ENCODE data around the gene RFX5.

Gene RFX5

GRCh38 chr1:151325231-151325630 is 21.8 kb downstream of the RFX5 start:
- no peak for DNase-seq (ENCODE audit: low read depth)

DNA sequence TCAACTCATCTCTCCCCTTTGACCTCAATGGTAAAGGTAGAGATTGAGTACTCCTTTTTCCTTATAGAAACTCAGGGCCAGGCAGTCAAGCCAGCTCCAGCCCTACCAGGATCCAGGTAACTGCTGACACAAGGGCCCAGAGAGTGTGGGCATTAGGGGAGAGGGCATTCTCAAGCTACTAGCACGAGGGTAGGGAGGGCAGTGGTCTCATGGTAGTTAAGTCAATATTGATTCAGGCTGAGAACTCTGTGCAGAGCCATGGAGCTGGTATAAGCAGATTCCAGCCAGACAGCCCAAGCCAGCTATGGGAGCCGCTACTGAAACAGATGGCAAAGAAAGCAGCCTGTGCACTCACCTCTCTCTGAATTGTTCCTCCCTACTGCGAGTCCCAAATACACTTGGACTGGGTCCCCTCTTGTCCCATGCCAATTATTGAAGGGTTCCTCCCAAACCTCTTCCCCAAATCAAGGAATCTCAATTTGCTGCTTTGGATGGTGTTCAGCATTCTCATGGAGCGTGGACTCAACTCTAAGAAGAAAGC is 22.6 kb downstream of the RFX5 start:
- no peak for DNase-seq (ENCODE audit: low read depth)

GRCh38 chr1:151318975-151319374 is 28.1 kb downstream of the RFX5 start:
- DNase-seq (ENCODE audit: low read depth) = no peak

DNA sequence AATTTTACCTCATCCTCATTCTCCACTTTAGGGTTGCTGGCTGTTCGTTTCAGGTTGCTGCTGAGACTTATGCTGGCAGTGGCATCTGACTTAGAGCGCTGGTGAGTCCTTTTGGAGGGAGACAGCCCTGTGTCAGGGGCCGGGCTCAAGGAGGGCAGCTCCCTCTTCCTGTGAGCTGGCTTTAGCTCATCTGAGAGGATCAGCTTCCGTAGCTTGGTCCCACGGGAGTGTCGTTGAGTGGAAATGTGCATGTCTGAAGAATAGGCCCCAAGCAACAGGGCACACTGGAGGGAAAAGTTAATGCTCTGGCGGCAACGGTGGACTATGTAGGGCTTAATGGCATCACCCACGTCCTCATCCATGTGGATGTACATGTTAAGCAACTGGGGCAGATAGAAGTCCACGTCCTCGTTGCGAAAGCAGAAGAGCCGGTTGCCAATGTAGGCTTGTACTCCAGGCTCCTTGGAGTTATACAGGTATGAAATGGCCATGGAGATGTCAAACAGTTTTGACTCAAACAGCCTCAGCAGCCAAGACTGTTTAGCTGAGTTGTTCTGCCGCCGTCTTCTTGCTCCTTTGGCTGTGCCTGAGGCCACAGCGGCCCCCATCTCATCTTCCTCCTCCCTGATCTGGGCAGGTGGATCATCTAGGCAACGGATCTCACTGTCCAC is 31.4 kb downstream of the RFX5 start:
- DNase-seq (ENCODE audit: low read depth) = no peak

GRCh38 chr1:151314137-151314875 is 32.7 kb downstream of the RFX5 start:
- DNase-seq (ENCODE audit: low read depth) = no peak

DNA sequence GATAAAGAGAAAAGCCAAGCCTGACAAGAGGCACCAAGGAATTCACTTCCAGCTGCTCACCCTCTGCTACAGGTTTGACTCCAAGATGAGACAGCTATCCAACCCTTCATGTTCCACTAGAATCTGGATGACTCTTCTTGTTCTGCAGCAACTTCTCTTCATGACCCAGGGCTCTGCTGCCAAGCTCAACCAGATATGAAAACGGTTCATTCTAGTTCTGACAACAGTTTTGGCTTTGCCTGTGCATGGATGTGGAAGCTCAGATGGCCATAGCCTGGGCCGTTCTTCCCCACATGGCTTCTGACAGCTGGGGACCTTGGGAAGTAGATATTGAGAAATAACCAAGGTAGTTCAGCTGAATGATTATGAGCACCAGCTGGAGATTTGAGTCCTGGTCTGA is 33.6 kb downstream of the RFX5 start:
- no peak for DNase-seq (ENCODE audit: low read depth)

- no peak for DNase-seq (ENCODE audit: low read depth)
Observed at GRCh38 chr1:151312826-151313225, 34.2 kb downstream of the RFX5 start.

GRCh38 chr1:151312411-151312810 is 34.6 kb downstream of the RFX5 start:
- DNase-seq (ENCODE audit: low read depth) = no peak

DNA sequence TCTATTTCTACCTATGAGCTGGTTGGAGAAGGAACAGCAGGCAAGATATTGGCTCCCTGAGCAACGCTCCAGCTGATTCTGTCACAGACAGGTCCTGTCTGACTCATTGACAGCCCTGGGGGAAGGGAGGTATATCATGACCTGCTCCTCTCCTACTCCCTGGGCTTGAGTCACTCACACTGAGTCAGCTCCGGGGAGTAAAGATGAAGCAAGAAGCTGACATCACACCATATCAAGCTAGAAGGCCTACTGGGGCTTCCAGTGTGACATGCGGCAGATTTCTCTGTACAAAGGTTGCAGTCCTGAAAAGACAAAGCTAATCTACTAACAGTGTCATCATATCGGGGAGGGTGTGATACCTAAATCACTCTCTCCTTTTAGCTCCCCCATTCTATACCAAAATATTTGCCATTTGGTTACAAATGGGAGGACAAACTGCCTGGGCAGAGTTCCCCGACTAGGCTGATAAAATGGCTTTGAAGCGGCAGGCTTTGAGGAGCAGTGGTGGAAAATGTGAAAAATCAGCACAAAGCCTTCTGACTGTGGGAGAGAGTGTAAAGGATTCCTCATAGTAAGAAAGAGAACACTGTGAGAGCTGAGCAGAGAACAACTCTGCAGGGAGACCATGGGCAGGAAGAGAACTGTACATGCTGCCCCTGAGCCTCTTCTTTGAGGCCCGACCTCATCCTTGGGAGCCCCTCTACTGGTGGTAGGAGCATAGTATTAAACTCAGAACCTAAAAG is 35.3 kb downstream of the RFX5 start:
- peak; percentile 55 for DNase-seq (ENCODE audit: low read depth)

DNA sequence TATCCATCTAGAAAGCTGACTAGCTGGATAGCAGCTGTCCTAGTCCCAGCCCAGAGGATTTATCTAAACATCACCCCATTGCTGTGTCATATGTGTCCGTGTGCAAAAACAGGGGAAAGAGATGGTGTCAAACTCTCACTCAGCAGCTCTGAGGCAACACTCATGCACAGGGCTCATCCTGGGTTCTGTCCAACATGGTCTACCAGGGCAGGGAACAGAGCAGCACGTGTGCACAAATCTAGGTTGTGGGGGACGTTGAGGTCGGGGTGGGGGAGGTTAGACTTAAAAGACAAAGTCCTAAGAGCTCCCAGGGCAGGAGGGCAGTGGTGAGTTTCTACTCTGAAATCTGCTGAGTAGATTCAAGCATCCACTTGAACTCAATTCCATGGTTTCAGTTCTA is 36.0 kb downstream of the RFX5 start:
- no peak for DNase-seq (ENCODE audit: low read depth)

- no peak for DNase-seq (ENCODE audit: low read depth)
Observed at GRCh38 chr1:151309811-151310323, 37.2 kb downstream of the RFX5 start.

GRCh38 chr1:151294742-151295462 is 52.1 kb downstream of the RFX5 start:
- no peak for DNase-seq (ENCODE audit: low read depth)

- DNase-seq (ENCODE audit: low read depth) = no peak
Observed at GRCh38 chr1:151293093-151293492, 54.0 kb downstream of the RFX5 start.

DNA sequence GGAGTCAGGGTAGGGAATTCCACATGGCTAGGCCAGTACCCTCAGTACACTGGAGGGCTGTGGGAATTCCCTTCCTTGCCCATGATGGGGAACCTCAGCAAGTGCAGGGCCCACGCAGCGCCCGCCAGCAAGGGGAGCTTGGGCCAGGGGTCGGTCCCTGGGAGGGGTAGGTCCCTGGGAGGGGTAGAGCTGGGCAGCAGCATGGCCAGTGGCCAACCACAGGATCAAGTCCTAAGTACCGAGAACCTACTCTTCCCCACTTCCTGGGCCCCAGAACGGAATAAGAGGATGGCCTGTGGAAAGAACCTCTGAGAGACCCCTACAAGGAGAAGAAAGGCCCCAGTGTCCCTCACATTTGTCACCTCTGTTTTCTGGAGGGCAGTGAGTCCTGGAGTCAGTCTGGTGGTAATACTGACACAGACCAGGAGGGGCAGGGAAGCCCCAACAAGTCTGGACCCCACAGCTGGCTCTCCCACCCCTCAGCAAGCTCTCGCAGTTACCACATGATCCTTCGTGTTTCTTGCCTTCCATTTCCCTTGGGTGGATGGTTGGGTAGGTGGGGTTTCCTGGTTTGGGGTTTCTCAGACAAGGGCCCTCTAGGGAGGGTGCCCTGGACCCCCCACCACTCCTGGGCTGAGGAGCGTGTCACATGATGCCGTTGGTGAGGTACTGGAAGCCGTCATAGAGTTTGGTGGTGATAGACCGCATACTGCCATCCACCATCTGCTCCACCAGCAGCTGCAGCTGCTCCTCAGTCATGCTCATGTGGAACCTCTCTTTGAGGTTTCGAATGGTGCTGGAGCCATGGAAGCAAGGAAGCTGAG is 54.6 kb downstream of the RFX5 start:
- no peak for DNase-seq (ENCODE audit: low read depth)

DNA sequence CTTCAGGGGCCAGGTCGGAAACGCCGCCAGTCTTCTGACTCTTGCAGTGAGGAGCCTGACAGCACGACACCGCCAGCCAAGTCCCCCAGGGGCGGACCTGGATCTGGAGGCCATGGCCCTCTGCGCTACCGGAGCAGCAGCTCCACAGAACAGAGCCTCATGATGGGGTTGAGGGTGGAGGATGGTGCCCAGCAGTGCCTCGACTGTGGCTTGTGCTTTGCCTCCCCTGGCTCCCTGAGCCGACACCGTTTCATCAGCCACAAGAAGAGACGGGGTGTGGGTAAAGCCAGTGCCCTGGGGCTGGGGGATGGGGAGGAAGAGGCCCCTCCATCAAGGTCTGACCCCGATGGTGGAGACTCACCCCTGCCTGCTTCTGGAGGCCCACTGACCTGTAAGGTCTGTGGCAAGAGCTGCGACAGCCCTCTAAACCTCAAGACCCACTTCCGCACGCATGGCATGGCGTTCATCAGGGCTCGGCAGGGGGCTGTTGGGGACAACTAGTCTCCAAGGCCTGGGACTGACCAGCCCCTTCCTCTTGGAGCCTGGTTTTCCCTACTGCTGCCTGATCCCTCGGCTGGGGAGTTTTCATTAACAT is 56.2 kb downstream of the RFX5 start:
- no peak for DNase-seq (ENCODE audit: low read depth)

Measured in stimulated activated CD8-positive, alpha-beta memory T cell treated with anti-CD3 and anti-CD28 coated beads, Interleukin-12 subunit alpha, Interleukin-12 subunit beta, amount 100 ng/mL, for 1 hour (primary cell).